Measurements from ENCODE around the gene INTS4.
"Not testable (repeated sequence)": the region's sequence is repeated elsewhere in the genome, so short reads cannot be mapped to it uniquely, and the experiment has no call there.

INTS4 gene, protein sequence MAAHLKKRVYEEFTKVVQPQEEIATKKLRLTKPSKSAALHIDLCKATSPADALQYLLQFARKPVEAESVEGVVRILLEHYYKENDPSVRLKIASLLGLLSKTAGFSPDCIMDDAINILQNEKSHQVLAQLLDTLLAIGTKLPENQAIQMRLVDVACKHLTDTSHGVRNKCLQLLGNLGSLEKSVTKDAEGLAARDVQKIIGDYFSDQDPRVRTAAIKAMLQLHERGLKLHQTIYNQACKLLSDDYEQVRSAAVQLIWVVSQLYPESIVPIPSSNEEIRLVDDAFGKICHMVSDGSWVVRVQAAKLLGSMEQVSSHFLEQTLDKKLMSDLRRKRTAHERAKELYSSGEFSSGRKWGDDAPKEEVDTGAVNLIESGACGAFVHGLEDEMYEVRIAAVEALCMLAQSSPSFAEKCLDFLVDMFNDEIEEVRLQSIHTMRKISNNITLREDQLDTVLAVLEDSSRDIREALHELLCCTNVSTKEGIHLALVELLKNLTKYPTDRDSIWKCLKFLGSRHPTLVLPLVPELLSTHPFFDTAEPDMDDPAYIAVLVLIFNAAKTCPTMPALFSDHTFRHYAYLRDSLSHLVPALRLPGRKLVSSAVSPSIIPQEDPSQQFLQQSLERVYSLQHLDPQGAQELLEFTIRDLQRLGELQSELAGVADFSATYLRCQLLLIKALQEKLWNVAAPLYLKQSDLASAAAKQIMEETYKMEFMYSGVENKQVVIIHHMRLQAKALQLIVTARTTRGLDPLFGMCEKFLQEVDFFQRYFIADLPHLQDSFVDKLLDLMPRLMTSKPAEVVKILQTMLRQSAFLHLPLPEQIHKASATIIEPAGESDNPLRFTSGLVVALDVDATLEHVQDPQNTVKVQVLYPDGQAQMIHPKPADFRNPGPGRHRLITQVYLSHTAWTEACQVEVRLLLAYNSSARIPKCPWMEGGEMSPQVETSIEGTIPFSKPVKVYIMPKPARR

DNA sequence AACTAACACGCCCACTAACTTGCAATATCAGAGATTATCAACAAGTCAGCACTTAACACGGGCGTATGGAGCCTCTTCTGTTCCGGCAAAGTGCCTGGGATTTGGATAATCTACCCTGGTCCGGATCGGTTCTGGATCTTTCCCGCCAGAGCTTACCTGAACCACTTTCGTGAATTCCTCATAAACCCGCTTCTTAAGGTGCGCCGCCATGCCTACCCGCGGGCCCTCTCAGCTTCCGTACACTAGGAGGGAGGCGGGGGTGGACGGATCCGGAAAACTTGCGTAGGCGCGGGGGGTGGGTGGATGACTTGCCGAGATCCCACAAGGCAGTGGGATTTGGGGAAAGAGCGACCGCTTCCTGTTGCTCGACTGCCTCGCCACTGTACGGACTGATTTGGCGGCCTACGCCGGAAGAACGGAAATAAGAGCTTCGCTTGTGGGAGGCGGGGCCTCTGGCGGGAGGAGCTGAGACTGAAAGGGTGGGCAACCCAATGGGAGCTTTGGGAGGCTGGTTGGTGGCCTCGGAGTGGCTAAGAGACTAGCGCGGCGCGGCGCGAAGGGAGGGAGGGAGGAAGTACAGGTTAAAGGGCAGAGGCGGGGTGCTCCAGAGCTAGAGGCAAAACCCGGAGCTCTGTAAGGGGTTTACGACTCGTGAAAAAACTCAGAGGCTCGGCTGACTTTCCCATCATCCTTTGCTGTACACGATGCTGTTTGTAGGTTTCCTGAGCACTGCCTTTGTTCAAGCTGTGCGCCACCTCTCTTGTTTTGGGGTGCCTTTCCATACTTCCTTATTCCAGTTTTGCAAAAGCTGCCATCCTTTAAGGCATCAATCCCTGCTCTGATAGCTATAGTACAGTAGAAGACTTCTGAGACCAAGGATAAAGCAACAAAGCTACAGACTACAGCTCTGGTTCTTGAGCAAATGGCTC is at the start of gene INTS4:
INTS4 (minus strand) TSS at position 235 of the 929 bp plus-strand sequence; CDS start at position 210, 25 bp downstream.
- DNase-seq (ENCODE audit: low spot score), result peak; percentile 99

DNA sequence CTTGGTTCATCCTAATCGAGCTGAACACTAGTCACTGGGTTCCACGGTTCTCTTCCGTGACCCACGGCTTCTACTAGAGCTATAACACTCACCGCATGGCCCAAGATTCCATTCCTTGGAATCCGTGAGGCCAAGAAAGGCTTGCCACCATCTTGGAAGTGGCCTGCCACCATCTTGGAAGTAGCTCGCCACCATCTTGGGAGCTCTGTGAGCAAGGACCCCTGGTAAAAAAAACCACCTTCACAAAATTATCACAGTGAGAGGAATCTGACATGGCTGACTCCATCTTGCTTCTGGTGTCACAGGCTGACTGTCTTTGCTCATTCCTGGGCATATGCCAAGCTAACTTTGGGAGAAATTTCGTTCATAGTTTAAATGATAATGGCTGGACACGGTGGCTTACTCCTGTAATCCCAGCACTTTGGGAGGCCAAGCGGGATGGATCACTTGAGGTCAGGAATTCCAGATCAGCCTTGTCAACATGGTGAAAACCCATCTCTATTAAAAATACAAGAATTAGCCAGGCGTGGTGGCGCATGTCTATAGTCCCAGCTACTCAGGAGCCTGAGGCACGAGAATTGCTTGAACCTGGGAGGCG is 47.5 kb upstream of the INTS4 start:
- DNase-seq (ENCODE audit: low spot score), result no peak

DNA sequence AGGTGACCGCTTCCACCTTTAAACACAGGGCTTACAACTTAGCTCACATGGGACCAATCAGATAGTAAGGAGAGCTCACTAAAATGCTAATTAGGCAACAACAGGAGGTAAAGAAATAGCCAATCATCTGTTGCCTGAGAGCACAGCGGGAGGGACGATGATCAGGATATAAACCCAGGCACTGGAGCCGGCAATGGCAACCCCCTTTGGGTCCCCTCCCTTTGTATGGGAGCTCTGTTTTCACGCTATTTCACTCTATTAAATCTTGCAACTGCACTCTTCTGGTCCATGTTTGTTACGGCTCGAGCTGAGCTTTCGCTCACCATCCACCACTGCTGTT is 46.9 kb upstream of the INTS4 start:
- not testable (repeated sequence) for DNase-seq (ENCODE audit: low spot score)

DNA sequence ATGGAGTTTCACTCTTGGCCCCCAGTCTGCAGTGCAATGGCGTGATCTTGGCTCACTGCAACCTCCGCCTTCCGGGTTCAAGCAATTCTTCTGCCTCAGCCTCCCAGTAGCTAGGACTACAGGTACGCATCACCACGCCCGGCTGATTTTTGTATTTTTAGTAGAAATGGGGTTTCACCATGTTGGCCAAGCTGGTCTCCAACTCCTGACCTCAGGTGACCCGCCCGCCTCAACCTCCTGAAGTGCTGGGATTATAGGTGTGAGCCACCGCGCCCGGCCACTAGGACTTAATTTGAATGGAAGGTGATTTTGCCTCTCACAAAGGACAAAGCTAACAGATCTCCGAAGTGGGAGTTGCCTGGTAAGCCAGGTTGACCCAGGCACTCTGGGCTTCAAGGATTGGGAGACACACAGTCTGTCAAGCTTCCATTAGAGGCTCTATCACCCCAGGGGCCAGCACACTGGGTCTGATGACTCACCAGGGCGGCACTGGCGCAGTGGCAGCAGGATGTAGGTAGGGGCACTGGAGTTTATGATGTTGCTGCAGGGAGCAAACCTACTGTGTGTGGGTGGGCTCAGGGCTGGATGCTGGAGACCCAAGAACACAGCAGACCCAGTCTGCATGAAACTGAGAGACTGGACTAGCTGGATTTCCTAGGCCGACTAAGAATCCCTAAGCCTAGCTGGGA is 46.4 kb upstream of the INTS4 start:
- no peak for DNase-seq (ENCODE audit: low spot score)

DNA sequence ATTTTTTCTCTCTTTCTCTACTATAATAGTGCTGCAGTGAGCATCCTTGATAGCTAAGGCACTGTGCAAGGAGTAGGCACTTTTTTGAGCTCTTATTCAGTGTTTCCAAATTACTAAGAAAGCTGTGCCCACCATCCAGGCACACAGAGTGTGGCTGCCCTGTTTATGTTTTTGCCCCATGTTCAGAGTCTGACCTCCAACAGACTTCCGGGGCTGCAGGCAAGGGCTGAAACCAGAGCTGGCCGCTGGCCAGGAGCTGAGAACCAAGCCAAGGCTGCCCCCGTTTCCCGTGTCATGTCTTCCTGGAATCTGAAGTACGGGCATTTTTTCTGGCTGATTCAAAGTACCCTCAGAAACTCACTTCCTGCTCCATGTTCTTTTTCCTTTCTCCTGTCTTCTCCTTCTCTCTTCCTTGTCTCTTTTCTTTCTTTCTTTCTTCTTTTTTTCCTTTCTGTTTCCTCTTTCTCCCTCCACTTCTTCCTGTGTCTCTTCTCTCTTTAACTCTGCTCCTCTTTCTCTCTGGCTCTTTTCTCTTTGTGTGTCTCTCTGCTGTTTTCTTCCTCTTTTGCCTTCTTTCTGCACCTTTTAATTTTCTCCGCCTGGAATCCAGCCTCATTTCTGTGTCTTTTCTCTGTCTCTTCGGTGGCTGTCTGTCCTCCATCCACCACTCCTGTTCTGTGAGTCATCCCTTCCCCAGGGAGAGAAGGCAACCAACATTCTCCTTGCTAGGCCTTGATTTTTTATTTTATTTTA is 45.6 kb upstream of the INTS4 start:
- DNase-seq (ENCODE audit: low spot score), result peak; percentile 72

DNA sequence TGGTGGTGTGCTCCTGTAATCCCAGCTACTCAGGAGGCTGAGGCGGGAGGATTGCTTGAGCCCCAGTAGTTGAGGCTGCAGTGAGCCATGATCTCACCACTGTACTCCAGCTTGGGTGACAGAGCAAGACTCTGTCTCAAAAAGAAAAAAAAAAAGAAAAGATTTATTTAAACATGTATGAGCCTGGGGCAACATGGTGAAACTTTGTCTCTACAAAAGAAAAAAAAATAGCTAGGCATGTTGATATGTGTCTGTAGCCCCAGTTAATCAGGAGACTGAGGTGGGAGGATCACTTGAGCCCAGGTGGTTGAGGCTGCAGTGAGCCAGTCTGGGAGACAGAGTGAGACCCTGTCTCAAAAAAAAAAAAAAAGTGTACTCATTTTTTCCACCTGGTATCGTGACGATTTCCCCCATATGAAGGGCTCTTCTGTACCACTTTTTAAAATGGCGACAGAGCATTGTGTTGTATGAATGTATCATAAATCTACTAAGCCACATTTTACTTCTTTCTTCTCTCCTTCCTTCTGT is 45.0 kb upstream of the INTS4 start:
- DNase-seq (ENCODE audit: low spot score), result no peak

DNA sequence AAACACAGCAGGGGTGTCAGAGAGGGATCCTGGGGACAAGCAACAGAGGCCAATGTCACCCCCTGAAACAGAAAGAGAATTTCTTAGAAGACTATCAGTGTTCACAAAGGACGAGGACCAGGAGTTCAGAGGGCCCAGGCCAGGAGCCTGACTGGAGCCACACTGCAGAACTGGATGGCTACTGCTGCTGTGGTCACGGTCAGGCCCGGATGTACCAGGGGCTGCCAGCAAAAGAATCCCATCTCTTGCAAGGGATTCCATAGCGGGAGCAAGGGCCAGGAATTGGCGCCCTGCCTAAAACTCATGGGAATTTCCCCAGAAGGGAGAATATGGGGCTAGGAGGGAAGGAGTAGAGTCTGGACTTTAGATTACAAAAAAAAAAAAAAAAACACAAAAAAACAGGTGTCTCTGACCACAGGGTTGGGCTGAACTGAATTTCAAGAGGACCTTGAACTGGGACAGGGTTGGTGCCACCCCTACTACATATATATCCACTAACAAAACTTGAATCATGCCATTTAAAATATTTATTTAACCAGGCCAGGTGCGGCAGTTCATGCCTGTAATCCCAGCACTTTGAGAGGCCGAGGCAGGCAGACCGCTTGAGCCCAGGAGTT is 44.3 kb upstream of the INTS4 start:
- DNase-seq (ENCODE audit: low spot score), result no peak

DNA sequence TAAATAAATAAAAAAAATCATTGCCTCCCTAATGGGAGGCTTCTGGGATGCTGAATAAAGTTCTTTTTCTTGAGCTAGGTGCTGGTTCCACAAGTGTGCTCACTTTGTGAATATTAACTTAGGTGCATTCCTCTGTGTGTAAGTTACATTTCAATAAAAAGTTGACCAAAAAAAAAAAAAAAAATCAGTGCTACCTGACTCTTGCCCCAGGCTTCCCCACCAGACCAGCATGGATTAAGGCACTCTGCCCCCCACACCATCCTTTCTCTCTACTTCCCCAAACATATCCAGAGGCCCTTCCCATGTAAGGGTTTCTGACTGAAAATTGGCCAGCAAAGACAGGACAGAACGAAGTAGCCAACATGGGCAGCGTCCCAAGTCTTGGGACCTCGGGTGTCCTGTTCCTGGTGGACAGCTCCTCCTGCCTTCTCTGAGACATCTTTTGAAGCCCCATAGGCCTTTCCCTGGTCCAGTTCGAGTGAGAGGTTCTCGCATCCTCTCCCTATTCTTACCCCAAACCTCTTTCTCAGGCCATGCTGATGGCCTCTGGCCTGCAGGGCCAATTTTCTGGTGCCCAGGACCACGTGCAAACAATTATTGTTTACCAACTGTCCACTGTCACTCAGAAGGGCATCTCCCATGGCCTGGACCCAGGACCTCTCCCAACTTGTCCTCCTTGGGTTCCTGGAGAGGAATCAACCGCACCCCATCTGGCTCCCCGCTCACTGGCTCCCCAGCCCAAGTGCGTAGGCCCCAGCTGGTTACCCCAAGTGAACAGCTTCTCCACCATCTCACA is 43.6 kb upstream of the INTS4 start:
- DNase-seq (ENCODE audit: low spot score), result no peak

DNA sequence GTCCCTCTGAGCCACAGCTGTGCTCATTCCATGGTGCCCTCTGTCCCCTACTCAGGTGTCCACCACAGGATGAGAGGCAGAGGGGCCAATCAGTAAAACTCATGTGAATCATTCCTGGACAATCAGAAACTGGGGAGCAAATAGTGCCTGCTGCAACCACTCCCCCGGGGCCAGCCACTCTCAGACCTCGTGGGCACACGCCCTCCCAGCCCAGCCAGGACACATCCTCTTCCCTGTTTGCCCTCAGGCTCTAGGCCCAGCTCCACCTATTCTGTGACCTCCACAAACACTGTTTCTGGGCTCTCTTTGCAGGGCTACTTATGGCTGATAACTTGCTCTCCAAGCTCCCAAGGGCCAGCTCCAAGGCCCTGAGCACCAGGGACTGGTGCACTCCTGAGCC is 42.6 kb upstream of the INTS4 start:
- DNase-seq (ENCODE audit: low spot score), result no peak

DNA sequence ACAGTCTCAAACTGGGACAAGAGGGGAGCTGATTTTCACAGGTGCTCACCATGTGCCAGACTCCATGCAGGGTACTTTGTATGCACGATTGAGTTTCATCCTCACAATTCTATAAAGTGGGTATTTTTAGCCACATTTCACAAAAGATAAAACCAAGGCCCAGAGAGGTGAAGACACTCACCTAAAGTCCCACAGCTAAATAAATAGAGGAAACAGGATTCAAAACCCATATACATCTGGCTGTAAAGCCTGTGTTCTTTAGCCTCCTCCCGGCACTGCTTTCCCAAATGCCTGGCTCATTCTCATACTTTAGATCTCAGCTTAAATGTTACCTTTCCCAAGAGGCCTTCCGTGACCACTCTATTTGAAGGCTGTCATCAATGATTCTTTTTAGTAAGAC is 41.8 kb upstream of the INTS4 start:
- DNase-seq (ENCODE audit: low spot score), result no peak

DNA sequence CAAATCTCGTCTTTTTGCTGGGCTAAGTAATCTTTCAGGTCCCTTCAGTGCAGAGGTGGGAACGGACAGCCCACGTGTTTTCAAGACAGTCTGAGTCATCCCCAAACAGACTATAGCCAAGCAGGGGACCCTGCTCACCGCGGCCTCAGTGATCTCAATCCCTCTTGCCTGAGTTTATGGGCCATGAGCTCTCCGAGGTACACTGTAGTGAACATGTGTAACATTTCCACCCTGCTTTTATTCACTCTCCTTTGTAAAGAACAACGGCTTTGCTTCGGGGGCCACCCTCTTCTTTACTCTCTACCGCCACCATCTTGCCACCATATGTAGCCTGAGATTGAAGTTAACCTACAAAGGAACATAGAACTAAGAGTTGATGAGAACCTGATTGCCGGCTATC is 40.2 kb upstream of the INTS4 start:
- no peak for DNase-seq (ENCODE audit: low spot score)

DNA sequence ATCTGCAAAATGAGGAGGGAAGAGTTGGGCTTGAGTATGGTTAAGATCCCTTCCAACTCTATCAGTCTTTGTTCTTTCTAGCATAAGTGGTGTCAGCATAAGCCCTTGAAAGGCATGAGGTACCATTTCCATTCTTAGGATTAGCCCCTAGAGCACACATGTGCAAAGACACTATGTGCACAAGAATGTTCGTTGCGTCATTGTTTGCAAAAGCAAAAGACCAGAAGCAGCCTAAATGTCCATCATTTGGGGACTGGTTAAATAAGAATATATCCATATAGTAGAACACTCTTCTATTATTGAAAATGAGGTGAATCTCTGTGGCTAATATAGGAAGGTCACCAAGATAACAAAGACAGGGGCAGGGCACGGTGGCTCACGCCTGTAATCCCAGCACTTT is 38.6 kb upstream of the INTS4 start:
- DNase-seq (ENCODE audit: low spot score), result no peak

DNA sequence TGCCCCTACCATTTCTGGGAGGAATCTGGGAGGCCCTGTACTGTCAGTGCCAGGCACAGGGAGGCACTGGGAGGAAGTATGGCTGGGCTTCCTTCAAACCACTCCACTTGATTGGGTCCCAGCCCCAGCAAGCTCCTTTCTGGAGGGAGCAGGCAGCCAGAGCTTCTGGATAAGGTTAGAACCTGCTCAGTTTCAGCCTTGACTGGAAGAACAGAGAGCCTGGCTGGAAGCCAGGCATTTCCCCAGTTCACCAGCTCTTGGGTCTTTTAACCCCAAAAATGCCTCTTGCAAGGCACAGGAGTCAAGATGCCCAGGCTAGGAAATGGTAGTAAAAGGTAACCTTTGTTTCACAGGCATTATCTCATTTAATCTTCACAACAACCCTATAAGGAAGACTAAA is 37.6 kb upstream of the INTS4 start:
- no peak for DNase-seq (ENCODE audit: low spot score)

DNA sequence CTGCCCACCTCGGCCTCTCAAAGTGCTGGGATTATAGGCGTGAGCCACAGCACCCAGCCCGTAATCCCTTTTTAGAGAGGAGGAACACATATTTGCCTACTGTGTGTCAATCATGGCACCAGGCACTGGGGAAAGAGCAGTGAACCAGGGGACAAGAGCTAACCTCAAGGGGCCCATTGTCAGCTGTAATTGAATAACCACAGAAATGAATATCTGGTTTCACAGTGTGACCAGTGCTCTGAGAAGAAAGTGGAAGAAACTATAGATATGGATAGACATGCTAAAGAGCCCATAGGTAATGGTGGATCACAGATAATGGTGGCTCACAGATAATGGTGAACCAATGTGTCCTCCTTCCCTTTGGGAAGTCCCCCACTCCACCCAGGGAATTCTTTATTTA is 37.2 kb upstream of the INTS4 start:
- no peak for DNase-seq (ENCODE audit: low spot score)

DNA sequence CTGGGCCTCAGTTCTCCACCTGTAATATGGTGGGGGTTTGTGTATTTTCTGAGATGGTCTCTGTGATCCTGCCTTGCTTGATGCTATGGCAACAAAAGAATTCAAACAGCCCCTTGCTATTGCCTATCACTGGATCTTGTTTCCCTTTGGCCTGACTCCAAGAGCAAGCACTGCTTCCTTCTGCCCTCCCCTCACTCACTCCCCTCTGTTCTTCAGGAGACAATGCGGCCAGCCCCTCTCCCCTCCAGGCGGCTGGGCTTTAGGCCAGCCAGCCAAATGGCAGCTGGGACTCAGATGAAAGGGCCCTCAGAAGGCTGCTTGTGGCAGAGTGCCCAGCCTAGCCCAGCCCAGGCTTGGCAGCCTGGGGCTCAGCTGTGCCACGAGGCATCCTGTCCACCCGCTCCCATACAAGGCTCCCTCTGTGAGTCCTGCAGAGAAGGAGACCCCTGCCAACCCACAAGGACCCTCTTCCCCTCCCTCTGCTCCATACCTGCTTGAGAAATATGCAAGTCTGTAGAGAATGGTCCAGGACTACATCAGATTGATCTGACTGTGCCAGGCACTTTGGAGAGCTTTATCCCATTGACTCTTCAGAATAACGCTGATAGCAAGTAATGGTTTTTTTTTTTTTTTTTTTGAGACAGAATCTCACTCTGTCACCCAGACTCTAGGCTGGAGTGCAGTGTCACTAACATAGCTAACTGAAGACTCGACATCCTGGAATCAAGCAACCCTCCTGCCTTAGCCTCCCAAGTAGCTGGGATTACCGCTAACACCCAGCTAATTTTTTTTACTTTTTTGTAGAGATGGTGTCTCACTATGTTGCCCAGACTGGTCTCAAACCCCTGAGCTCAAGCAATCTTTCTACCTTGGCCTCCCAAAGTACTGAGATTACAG is 36.2 kb upstream of the INTS4 start:
- peak; percentile 88 for DNase-seq (ENCODE audit: low spot score)

DNA sequence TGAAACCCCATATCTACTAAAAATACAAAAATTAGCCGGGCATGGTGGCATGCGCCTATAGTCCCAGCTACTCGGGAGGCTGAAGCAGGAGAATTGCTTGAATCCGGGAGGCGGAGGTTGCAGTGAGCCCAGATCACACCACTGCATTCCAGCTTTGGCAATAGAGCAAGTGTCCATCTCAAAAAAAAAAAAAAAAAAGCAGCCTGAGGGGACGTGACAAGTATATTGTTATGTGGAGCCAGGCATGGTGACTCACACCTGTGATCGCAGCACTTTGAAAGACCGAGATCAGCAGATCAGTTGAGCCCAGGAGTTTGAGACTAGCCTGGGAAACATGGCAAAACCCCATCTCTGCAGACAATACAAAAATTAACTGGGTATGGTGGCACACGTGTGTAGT is 34.0 kb upstream of the INTS4 start:
- not testable (repeated sequence) for DNase-seq (ENCODE audit: low spot score)

DNA sequence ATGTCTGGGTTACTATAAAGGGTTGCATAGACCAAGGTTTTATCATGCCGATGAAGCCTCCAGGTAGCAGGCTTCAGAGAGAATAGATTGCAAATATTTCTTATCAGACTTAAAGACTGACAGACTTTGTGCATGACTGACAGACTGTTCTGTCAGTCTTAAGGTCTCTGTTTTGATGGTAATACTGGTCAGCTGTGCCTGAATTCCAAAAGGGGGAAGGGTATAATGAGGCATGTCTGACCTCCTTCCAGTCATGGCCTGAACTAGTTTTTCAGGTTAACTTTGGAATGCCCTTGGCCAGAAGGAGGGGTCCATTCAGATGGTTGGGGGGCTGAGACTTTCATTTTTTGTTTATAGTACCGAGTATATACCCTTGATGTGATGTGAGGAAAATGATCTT is 33.3 kb upstream of the INTS4 start:
- DNase-seq (ENCODE audit: low spot score), result no peak

DNA sequence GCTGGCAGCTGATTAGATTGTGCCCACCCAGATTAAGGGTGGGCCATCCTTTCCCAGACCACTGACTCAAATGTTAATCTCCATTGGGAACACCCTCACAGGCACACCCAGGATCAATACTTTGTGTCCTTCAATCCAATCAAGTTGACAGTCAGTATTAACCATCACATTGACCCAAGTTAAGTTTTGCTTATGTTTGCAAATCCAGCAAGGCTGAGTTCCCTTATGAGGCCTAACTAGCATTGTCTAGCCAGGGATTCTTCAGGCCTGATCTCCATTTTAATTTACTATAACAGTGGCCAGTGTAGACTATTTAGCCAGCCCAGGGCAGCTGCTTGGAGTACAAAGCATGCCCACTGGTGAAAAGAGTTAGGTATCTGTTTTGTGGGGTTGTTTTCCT is 30.9 kb upstream of the INTS4 start:
- DNase-seq (ENCODE audit: low spot score), result no peak
